Hematopoietic multipotent progenitor cell (in vitro differentiated cells): ENCODE data around the gene FXYD4. TPM values are rescaled to one million over a fixed set of nuclear protein-coding genes. Genes with fewer than 3 reads are reported as not detected.
A peak's percentile ranks its signal among the peaks of the same experiment; 100 is the strongest.
"Not testable (repeated sequence)": the region's sequence is repeated elsewhere in the genome, so short reads cannot be mapped to it uniquely, and the experiment has no call there.

Source experiments
- DNase-seq, 3 donors: peaks; one replicate each; pipeline ENCODE4 v3.0.0-alpha.2; 2011 to 2015; ENCODE audit warnings: low read depth in 2 of 3, low spot score in 2 of 3
- small RNA-seq: library from RNA; depleted of rRNA; stranded (forward); fragments of <200 nt; gene quantifications from one replicate; pipeline ENCODE3, GENCODE V24; 2012
- total RNA-seq: library from RNA; depleted of rRNA; stranded (reverse); fragments of >200 nt; gene quantifications from one replicate; pipeline ENCODE4 v1.2.3, GENCODE V29; 2012

The FXYD4 gene
- total RNA-seq, 1 donor = not detected

DNA sequence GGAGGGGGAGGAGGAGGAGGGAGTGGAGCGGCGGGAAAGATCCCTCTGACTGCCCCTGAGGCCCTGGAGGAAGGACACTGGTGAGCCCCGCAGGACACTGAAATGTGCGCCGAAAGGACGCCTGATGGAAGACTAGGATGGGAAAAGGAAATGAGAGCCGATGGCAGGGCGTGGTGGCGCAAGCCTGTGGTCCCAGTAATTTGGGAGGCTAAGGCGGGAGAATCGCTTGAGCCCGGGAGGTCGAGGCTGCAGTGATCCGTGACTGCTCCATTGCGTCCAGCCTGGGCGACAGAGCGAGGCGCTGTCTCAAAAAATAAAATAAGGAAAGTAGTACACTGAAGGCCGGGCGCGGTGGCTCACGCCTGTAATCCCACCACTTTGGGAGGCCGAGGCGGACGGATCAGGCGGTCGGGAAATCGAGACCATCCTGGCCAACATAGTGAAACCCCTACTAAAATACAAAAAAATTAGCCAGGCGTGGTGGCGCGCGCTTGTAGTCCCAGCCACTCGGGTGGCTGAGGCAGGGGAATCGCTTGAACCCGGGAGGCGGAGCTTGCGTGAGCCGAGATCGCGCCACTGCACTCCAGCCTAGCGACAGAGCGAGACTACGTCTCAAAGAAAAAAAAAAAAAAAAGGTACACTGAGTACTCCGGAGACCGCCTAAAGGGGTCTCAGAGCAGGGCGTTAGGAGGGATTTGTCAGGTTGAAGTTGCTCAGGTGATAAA is 38.1 kb downstream of the FXYD4 start:
- DNase-seq = peak in 1 of 3 donors; percentile 64

DNA sequence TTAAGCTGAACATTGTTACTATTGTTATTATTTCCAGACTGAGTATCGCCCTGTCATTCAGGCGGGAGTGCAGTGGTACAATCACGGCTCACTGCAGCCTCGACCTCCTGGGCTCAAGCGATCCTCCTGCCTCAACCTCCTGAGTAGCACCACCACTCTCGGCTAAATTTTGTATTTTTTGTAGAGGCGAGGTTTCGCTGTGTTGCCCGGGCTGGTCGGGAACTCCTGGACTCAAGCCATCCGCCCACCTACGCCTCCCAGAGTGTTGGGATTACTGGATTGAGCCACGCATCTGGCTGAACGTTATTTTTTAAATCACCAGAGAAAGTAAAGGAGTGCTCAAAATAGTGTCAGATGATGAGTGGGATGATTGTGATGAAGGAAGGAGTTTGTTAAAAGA is 38.9 kb downstream of the FXYD4 start:
- no peak for DNase-seq

DNA sequence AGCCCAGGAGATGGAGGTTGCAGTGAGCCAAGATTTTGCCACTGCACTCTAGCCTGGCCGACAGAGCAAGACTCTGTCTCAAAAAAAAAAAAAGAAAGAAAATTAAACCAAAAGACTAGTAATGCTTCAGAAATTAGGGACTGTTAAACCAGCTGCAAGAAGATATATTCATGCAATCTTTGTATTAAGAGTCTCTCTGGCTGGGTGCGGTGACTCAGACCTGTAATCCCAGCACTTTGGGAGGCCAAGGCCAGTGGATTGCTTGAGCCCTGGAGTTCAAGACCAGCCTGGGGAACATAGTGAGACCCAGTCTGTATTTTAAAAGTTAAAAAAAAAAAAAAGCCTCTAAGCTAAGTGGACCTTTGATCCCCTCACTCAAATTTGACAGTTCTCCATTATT is 40.1 kb downstream of the FXYD4 start:
- no peak for DNase-seq

DNA sequence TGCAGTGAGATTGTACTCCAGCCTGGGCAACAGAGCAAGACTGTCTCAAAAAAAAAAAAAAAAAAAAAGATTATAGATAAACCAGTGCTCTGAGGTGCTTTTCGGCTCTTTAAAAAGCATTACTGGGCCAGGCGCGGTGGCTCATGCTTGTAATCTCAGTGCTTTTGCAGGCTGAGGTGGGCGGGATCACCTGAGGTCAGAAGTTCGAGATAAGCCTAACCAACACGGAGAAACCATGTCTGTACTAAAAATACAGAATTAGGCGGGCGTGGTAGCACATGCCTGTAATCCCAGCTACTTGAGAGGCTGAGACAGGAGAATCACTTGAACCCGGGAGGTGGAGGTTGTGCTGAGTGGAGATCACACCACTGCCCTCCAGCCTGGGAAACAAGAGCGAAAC is 44.1 kb downstream of the FXYD4 start:
- DNase-seq = no peak

DNA sequence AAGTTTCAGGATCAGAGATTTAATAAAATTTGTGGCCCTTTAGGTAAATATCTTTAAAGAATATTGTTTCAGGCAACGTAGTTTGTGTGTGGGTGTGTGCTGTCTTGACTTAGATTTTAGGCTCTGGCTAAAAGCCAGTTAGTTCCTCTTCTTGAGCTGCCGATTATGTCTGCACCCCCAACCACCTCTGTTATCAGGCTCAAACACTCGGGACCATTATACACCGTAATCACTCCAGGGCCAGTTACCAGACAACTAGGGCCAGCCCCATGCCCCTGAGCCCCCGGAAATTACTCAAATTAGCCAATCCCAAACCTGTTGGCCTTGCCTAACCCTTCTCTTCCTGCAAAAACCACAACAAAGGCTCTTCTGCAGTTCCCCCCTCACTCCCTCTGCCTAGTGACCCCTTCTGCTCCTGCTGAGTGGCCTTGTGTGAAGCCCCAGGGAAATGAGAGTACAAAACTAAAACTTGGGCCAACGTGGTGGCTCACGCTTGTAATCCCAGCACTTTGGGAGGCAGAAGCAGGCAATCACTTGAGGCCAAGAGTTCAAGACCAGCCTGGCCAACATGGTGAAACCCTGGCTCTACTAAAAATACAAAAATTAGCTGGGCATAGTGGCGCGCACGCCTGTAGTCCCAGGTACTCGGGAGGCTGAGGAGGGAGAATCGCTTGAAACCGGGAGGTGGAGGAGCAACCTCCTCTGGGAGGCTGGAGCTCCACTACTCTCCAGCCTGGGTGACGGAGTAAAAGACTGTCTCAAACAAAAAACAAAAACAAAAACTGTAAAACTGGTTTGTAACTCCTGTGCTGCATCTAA is 46.7 kb downstream of the FXYD4 start:
- peak in 2 of 3 donors; percentile 98 to 100 for DNase-seq

DNA sequence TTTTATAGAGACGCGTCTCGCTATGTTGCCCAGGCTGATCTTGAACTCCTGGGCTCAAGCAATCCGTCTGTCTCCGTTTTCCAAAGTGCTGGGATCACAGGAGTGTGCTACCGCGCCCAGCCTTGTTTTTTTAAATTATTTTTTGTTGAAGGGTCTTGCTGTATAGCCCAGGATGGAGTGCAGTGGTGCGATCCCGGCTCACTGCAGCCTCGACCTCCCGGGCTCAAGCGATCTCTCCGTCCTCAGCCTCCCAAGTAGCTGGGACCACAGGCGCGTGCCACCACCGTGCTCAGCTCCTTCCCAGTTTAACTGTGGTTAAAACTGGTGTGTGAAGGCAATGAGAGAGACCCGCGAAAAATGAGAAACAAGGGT is 48.5 kb downstream of the FXYD4 start:
- DNase-seq = no peak

DNA sequence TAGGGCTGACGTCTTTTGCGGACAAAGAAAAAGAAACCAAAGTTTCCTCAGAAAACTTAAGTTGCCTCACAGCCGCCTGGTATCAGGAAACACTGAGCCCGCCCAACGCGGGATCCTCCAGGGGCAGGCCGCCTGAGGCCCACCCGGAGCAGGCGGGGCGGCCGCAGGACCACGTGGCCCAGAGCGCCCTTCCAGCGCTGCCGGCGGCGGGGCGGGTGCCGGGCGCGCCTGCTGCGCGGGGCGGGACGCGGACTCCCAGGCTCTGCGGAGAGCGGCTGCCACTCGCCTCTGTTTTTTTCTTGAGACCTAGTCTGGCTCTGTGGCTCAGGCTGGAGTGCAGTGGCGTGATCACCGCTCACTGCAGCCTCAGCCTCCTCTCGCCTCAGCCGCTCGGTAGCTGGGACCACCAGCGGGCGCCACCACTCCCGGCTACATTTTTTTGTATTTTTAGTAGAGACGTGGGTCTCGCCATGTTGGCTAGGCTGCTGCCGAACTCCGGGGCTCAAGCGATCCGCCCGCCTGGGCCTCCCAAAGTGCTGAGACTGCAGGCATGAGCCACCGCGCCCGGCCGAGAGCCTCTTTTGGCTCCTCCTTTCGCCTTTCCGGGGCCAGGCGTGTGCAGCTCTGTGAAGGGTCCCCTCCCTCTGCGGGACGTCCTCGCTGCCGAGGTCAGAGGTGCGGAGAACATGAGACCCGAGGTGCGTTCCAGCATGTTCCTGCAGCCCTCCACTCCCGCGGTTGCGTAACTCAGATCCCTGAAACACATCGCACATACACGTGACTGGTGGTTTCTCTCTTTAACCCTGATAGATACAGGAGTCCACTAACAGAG is 49.1 kb downstream of the FXYD4 start:
- DNase-seq = peak; percentile 54 to 93 (median 89)

DNA sequence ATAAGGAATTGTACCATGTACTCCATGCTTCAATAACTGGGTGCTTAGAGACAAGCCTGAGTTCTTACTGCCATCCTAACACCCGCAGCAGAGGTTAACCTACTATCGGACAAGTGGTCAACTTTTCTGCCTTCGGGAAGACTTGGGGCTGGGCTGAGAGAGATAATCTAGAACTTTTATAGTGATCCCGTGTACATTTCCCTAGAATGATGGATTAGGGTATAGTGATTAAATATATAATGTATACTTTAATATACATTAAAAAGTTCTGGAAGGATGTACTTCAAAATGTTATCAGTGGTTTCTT is 49.7 kb downstream of the FXYD4 start:
- DNase-seq = no peak

DNA sequence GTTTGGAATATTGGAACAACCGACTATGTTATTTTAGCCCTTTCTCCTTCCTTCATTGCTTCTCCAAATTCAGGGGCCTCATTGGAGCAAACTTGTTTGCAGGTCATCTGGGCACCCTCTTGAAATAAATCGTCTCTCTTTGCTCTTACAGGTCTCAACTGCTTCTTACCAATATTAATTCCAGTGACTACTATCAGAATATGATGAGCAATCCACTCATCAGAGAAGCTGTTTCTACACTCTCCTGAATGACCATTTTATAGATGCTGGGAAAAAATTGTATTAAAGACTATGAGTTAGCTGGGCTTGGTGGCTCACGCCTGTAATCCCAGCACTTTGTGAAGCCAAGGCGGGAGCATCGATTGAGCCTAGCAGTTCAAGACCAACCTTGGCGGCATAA is 50.1 kb downstream of the FXYD4 start:
- DNase-seq = no peak

DNA sequence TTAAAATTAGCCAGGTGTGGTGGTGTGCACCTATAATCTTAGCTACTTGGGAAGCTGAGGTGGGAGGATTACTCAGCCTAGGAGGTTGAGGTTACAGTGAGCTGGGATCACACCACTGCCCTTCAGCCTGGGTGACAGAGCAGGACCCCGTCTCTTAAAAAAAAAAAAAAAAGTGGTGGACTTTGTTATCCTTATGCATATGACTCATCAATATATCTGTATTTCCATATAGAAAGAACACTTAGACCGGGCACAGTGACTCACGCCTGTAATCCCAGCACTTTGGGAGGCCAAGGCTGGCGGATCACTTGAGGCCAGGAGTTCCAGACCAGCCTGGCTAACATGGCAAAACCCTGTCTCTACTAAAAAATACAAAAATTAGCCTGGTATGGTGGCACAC is 50.5 kb downstream of the FXYD4 start:
- not testable (repeated sequence) for DNase-seq

DNA sequence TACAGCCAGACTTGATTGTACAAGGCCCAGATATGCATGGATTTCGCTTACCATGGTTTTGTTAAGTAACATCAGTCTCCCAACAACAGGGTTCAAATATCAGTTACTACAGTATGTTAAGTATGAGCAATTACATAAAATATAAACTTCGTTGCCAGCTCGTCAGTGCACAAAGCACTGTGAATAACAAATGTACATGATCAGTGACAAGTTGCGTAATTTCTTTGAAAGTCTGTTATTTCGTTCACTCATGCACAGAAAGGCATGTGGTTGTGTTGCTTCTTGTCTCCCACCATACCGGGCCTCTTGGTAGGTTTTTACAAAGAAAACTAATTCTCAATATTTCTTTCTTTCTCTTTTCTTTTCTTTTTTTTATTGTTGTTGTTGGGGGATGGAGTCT is 53.0 kb downstream of the FXYD4 start:
- no peak for DNase-seq

Small RNAs within 50 kb of the gene (small RNA-seq; reads per million reads assigned to genes)
- gene RNU6ATAC11P (not detected), gene SNORD3J (0.88 reads per million, percentile 25 among the genes with 10 or more reads in this experiment)

Other genes starting within 250 kb of the FXYD4 start
- 7.3 TPM for gene CSGALNACT2, start 233.2 kb upstream of the FXYD4 start, total RNA-seq
- 14.5 TPM for gene RASGEF1A, start 104.6 kb upstream of the FXYD4 start, total RNA-seq
- 235 TPM for gene HNRNPF, start 37.5 kb downstream of the FXYD4 start, total RNA-seq
- gene ZNF487, start 65.5 kb downstream of the FXYD4 start, total RNA-seq = 9.7 TPM
- 1.1 TPM for gene ZNF239, start 203.0 kb downstream of the FXYD4 start, total RNA-seq
- 6.7 TPM for gene ZNF485, start 234.8 kb downstream of the FXYD4 start, total RNA-seq